SK-N-DZ (cell line): ENCODE measurements around the gene USP21. TPM values are rescaled to one million over a fixed set of nuclear protein-coding genes. Genes with fewer than 3 reads are reported as not detected.
"Not testable (repeated sequence)": the region's sequence is repeated elsewhere in the genome, so short reads cannot be mapped to it uniquely, and the experiment has no call there.

Experiments
- DNase-seq: peaks from one replicate; pipeline ENCODE4 v3.0.0-alpha.2; 2015; ENCODE audit warnings: low spot score
- polyA plus RNA-seq, 2 experiments: library from polyadenylated mRNA; depleted of rRNA; stranded (reverse); fragments of >200 nt; gene quantifications; 2 replicates each; pipeline ENCODE4 v1.2.3, GENCODE V29; 2014

USP21 gene, protein sequence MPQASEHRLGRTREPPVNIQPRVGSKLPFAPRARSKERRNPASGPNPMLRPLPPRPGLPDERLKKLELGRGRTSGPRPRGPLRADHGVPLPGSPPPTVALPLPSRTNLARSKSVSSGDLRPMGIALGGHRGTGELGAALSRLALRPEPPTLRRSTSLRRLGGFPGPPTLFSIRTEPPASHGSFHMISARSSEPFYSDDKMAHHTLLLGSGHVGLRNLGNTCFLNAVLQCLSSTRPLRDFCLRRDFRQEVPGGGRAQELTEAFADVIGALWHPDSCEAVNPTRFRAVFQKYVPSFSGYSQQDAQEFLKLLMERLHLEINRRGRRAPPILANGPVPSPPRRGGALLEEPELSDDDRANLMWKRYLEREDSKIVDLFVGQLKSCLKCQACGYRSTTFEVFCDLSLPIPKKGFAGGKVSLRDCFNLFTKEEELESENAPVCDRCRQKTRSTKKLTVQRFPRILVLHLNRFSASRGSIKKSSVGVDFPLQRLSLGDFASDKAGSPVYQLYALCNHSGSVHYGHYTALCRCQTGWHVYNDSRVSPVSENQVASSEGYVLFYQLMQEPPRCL
- polyA plus RNA-seq (2014; cell fraction: cytosol; rRNA removed): 10.5 and 20.0 TPM in 2 replicates
- 104 and 163 TPM in 2 replicates for polyA plus RNA-seq (2014; cell fraction: nucleus; rRNA removed)

DNA sequence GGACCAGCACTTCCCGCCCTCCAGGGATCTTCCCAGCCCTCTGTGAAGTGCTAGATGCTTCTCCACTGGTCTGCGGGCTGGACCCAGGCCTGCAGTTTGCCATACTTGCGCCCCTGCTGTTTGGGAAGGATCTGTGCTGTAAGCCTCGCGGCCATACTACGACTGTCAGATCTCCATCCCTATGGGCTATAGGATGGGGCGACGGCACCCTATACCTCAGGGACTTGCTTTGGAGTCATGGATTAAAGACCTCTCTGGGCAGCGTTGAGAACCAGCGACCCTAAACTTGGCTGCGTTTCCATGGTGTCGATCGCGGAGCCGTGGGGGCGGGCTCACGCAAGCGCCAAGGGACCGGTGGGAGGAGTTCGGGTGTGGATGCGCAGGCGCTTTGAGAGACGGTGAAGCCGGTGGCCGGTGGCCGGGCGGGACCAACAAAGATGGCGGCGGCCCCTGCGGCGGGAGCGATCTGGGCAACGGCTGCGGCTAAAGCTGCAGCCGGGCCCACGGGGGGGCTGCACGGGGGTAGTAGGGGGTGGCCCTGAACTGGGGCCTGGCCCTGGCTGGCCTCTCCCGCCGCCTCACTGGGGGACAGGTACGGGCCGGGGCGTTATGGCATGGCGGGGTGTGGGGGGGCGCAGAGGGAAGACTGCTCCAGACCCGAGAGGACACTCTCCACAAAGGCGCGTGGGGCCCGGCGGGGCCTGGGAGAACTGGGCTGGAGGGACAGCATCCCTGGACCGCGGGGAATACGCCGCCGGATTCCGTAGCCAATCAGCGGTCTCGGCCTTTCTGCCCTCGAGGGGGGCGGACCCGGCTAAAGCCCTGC lies at the start of gene USP21:
Gene USP21 (plus strand): TSS at position 414 of the 826 bp plus-strand sequence. CDS start 1,141 bp downstream, outside the sequence.
- DNase-seq: peak; percentile 92

DNA sequence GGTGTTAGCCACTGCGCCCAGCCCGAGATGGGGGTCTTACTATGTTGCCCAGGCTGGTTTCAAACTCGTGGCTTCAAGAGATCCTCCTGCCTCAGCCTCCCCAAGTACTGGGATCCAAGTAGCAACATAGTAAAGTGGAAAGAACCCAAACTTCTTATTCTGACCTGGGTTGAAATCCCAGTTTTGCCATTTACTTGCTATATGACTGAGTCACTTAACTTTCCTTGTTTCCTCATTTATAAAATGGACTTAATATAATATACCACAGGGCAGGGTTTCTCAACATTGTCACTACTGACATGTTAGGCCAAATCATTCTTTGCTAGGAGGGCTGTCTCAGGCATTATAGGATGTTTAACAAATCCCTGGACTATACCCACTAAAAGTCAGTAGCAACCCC lies 48.2 kb upstream of the USP21 start:
- no peak for DNase-seq

DNA sequence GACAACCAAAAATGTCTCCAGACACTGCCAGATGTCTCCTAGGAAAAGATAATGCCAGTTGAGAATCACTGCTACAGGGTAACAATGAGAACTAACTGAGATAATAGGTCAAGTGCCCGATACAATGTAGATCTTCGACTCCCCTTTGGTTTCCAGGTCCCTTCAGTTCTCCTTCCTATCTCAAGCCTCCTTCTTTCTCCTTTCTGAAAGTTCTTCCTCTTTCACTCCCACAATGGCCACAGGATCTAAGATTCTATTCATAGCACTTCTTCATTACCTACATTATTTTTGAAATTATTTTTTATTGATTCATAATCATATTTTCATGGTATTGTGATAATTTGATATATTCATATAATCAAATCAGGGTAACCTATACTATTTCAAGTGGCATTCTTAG lies 47.8 kb upstream of the USP21 start:
- DNase-seq: no peak

DNA sequence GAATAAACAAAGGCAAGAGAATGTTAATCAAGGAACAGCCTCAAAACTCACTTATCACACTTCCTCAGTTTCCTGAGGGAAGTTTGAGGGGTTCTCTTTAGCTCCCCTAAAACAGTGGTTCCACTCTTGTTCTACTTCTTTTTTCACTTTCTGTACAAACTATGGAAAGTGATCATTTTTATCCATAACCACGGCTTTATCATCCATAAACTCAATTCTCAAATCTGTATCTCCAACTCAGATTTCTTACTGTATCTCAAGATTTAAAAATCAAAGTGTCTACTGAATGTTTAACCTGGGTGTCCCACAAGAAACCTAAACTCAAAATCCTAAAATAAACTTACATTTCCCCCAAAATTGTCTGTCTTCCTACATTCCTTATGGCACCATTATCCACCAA lies 45.4 kb upstream of the USP21 start:
- no peak for DNase-seq

DNA sequence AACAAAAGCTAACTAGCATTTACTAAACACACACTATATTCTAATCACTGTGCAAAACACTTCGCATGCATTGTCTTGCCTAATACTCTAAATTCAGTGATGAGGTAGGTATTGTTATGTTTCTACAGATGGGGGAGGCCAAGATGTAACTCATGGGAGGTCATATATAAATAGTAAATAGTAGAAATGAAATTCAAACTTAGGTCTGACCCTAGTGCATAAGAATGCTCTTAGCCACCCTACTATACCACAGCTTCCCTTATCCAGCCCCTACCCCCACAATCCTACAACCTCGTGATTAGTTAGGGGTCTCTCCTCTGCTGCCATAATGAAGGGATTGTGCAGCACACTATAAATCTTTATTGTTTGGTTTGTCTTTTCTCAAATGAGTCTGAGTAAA lies 44.7 kb upstream of the USP21 start:
- DNase-seq: no peak

DNA sequence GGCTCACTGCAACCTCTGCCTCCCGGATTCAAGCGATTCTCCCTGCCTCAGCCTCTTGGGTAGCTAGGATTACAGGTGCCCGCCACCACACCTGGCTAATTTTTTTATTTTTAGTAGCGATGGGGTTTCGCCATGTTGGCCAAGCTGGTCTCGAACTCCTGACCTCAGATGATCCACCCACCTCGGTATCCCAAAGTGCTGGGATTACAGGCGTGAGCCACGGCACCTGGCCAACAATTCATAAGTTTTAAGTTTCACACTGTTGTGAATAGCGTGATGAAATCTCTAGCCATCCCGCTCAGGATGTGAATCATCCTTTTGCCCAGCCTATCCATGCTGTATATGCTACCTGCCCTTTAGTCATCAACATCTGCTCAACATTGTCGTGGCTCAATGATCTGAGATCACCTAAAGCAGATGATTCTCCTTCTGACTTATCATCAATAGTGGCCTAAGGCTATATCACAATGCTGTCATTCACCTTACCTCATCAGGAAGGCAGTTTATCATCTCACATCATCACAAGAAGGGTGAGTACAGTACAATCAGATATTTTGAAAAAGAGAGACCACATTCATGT lies 44.1 kb upstream of the USP21 start:
- no peak for DNase-seq

DNA sequence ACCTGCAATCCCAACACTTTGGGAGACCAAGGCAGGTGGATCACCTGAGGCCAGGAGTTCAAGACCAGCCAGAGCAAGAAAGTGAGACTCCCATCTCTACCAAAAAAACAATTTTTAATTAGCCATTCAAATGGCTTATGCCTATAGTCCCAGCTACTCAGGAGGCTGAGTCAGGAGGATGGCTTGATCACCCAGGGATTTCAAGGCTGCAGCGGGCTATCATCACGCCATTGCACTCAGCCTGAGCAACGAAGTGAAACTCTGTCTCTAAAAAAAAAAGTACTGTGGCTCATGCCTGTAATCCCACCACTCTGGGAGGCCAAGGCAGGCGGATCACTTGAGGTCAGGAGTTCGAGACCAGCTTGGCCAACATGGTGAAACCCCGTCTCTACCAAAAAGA lies 43.3 kb upstream of the USP21 start:
- not testable (repeated sequence) for DNase-seq

DNA sequence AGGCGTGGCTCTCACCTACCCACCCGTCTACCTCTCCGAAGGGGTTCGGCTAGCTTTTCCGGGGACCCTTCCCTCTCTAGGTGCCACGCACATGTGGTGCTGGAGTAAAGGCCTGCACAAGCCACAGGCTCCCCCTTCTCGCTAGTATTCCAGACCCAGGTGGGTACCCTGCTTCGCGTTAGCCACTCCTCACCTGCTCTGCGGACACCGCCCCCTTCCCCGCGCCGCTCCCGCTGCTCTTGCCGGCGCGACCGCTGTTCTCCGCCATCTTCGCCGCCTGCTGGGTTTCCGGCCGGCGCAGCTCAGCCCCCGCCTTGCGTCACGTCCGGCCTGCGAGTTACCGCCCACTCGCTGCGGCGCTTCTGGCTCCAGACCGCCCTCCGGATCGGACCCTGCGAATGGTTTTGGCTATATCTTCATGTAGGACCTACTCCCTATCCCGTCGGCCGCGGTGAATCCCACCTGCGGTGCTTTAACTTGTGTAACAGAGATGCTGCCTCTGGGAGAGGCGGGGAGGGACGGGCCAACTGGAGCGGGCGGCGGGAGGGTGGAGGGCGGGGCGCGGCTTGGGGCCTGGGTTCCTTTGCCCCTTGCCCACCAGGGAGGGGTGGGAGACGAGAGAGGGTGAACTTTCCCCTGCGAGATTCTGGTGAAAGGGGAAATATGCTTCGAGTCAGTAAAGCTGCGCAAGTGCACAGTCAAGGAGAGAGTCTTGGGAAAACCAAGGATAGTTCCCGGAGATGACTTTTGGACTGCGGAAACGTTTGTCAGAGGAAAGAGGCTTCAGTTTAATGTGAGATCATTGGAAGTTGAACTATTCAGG lies 41.3 kb upstream of the USP21 start, which contains the start of the genes NIT1 and PFDN2:
Gene NIT1 (plus strand): TSS at position 347 of the 823 bp plus-strand sequence. CDS start 72 bp downstream, at position 419.
Gene PFDN2 (minus strand): TSS at position 279 of the 823 bp plus-strand sequence. CDS start 11 bp downstream, at position 268.
- DNase-seq: peak; percentile 82

DNA sequence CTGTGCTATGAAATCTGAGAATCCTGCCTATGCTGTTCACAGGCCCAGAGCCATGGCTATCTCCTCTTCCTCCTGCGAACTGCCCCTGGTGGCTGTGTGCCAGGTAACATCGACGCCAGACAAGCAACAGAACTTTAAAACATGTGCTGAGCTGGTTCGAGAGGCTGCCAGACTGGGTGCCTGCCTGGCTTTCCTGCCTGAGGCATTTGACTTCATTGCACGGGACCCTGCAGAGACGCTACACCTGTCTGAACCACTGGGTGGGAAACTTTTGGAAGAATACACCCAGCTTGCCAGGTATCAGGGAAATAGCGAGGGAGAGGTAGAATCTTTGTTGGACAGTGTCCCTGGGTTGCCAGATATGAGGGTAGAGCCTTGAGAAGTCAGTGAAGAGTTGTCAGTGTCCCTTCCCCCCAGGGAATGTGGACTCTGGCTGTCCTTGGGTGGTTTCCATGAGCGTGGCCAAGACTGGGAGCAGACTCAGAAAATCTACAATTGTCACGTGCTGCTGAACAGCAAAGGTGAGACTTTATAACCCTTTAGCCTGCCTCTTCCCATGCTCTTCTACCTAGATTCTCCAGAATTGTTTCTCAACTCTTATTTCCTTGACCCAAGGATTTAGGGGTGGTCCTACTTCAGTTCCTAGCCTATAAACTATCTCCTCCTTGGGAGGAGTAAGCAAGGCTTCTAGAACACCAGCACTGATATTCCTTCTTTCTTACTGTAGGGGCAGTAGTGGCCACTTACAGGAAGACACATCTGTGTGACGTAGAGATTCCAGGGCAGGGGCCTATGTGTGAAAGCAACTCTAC lies 40.0 kb upstream of the USP21 start:
- peak; percentile 46 for DNase-seq

DNA sequence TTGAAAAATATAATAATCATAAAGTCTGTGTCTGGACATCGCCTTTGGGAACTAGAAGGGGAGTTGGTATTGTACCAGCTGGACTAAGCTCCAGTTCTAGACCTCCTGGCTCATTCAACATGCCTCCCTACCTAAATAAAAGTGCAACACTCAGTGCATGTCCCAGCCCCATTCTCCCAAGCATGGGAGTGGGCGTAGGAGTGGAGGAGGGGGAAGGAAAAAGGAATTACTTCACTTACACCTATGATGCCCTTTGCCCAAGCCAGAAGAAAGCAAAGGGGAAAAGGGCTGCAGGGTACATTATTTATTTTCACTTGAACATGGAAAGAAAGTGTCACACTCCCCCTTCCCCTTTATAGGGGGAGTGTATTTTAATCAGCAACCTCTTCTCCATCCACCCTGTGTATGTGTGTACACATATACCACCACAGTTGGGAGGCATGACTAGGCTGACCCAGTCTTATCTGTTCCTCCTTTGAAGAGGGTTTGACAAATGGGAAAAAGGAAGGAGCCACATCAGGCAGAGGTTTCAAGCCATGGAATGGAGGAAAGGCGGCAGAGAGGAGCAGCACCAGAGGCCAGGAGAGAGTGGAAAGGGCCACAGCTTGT lies 38.2 kb upstream of the USP21 start:
- no peak for DNase-seq

DNA sequence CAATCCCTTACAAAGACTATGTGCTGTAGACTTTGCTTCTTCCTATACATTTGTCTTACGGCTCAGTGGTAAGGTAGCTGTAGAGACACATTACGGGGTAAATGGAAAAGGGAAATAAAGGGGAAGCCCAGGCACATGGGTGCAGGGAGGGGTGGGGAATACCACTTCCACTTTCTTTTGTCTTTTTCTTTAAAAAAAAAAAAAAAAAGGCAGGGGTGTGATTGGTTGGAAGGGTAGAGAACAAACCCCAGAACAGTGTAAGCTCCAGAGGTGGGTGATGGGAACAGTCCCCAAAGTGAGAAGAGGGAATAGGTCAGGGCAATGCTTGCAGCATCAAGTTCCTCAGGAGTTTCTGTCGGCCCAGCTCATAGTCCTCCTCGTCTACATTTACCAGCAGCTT lies 37.5 kb upstream of the USP21 start:
- no peak for DNase-seq

DNA sequence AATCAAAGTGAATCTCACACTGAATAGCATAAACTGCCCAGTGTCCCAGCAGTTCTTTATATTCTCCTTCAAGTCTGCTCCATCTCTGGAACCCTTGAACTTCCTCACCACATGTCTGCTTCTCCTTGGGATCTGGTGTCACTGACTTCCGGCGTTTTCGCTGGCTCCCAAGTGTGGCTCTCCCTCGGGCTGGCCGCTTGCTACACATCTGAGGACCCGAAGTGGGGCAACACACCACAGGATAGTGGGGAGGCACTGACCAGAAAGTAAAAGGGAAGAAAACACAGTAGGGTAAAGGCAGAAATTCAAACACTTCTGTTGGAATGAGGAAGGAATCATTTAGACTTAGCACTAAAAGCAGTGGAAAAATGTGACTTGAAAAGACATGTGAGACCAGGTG lies 36.3 kb upstream of the USP21 start:
- DNase-seq: no peak

DNA sequence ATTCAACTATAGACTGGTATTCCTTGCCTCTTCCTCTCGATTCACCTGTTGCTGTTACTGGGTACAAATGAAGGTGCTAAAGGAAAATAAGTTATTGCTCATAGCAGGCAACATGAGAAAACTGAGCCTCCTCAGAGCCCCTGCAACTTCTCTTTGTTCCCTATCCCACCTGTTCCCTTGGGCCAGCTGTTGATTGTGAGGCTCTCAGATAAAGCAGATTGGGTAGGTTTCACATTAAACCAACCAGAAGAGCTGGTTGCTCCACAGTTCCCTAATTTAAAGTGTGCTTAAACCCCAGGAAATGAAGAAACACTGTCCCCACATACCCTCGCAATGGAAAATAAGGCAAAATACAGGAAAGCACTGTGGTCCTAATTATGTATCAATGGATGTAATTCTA lies 31.7 kb upstream of the USP21 start:
- DNase-seq: no peak

DNA sequence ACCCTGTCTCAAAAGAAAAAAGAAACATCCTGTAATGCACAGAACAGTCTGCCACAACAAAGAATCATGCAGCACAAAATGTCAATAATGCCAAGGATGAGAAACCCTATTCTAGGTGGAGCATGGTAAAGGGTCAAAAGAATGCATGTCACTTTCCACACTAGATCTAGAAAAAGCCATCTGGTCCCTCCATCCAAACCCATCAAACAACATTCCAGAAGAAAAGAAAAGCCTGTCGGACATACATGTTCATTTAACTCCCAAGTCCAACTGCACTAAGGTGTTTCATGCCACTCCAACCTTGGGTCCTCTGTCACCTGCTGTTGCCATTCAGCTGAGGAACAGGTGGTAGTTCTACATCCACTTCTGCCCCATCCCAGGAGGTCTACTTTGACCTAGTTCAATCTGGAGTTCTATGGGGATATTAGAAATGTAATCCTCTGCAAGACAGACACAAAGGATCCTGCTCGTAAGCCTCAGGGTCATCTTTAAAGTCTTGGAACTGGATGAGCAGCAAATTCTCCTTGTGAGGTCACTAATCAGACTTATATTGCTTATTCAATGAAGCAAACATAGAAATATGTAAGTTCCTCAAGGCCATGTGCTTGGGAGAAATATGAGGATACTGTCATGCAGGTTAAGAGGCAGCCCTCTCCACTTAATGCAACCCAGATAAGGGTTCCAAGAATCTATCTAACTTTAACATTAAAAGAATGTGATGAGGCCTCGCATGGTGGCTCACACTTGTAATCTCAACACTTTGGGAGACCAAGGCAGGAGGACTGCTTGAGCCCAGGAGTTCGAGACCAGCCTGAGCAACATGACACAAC lies 30.5 kb upstream of the USP21 start:
- DNase-seq: no peak

DNA sequence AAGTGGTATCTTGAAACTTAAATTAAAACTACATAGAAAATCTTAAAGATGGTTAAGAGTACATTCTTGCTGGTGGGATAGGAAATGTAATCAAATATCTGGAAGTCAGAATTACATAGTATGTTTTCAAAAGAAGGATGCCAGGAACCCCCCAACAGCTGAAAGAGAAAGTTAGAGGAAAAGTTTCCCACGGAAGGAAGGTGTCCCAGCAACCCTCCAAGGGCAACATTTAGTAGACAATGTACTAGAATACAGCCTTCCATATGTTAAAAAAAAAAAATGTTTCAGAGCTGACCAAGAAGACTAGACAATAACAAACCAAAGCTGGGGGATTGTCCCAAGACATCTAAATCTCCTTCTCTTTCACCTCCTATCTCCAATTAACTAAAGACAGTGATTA lies 29.0 kb upstream of the USP21 start:
- no peak for DNase-seq

DNA sequence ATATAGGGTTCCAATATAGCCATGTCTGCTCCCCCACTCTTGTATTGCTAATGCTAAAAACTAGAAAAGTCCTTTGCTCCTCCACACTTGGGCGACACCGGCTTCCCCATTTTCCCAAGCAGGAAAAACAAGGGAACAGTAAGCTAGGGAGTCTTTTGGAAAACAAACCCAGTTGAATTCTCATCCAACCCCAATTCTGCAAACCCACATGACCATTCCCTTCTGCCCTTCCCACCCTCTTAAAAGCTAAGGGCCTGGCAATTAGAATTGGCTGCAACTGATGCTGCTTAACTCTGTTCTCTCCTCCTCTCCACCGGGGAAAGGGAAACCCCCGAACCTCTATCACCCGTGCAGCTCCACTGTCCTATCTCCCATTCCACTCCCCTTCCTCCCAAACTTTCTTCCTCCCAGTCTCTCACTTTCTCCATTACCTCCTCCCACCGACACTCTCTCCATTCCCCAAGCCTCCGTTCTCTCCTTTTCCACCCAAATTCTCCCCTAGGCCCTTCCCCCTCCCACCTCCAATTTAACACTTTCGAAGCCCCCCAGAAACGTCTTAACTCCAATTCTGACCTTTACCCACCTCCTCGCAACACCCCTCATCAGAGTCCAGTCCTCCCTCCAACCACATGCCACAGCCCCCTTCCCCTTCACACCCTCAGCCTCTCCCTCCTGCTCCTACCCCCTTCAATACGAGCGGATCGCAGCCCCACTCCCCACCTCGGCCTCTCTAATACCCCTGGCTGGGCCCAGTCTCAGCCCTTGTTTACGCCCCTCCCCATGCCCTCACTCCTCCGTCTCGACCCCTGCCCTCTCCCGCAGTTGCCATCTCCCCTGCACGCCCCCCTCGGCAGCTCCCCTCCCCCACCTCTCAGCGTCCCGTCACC lies 27.5 kb upstream of the USP21 start:
- DNase-seq: no peak

DNA sequence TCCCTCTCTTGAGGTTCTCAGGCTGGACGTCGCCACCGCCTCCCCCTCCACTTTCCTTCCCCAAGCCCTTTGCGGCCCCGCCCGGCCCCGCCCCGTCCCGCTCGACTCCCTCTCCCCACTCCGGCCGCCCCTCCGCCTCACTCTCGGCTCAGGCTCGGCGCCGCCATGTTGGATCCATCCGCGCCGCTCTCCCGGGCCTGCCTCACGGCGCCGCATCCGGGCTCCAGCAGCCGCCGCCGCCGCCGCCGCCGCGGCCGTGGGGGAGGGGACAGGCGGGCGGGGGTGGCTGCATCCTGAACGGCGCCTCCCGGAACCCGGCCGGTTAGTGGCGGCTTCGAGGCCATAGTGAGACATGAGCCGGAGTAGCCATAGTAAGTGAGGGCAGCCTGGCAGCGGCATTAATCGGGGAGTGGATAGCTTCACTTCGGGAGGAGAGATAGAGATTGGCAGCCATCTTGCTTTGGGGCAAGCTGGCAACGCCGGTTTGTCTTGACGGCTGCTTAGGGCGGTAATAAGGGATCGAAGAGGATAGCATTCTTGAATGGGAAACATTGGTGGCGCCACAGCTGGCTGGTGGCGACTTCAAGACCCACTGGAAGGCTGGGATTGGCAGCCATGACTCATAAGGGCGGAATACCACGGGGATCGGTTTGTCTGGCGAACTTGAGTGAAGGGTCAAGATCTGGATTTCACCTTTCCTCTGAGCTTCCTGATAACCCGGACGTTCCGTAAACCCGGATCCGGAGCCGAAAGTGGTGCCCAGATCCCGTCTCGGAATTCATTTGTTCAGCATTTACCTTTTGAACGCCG lies 26.7 kb upstream of the USP21 start, which contains the start of gene DEDD:
Gene DEDD (minus strand): TSS at position 258 of the 810 bp plus-strand sequence. CDS start 8,205 bp downstream, outside the sequence.
- peak; percentile 99 for DNase-seq
